Measurements from ENCODE around the gene PRR5. TPM values are rescaled to one million over a fixed set of nuclear protein-coding genes. Genes with fewer than 3 reads are reported as not detected.
A peak's percentile ranks its signal among the peaks of the same experiment; 100 is the strongest.

The PRR5 gene
- total and polyA plus RNA-seq, 4 experiments from 2014 or later: 45.1 to 74.0 (median 46.2) TPM

- H3K27me3 ChIP-seq (ENCODE audit: insufficient read depth, low read length): no peaks in the 10 kb centered on the region
- no peak overlapping the region for H3K27ac ChIP-seq (ENCODE audit: low read depth, low read length)
- H3K36me3 Mint-ChIP-seq: peaks cover 11 to 27% of the 10 kb centered on the region in 2 donors
- peaks cover 4% of the 10 kb centered on the region for H3K36me3 ChIP-seq (ENCODE audit: insufficient read depth, low read length)
- peak overlapping the region in 3 of 7 donors; percentile 31 to 57 (median 56) for H3K27ac Mint-ChIP-seq
- H3K27me3 Mint-ChIP-seq: no peaks in the 10 kb centered on the region
- CTCF ChIA-PET (ENCODE audit: partially characterized antibody): no interaction called here
- no peaks in the 10 kb centered on the region for H3K9me3 ChIP-seq (ENCODE audit: control insufficient read depth in 1 of 2, low read length in 2 of 2)
- no peaks in the 10 kb centered on the region for H3K4me1 Mint-ChIP-seq
- intact Hi-C loops (cut with micrococcal nuclease): no loop called here
- POLR2A ChIA-PET (ENCODE audit: partially characterized antibody): no interaction called here
- no peak for DNase-seq
- no peak overlapping the region for H3K4me3 ChIP-seq (ENCODE audit: low read length in 2 of 2)
- no peak overlapping the region for H3K4me3 Mint-ChIP-seq
- H3K4me1 ChIP-seq (ENCODE audit: insufficient read depth, low read length): no peaks in the 10 kb centered on the region
- no peaks in the 10 kb centered on the region for H3K9me3 Mint-ChIP-seq
Observed at GRCh38 chr22:44728761-44729324, 26.8 kb downstream of the PRR5 start.

GRCh38 chr22:44729391-44730021, 27.5 kb downstream of the PRR5 start:
- no peaks in the 10 kb centered on the region for H3K27me3 ChIP-seq (ENCODE audit: insufficient read depth, low read length)
- peak overlapping the region in 1 of 7 donors; percentile 8 for H3K27ac Mint-ChIP-seq
- H3K9me3 Mint-ChIP-seq: no peaks in the 10 kb centered on the region
- CTCF ChIA-PET (ENCODE audit: partially characterized antibody): interaction anchor here (8.1 kb wide), 1 partner anchor 33 kb away, joined by 91 read pairs; no protein-coding TSS in a partner anchor
- no peaks in the 10 kb centered on the region for H3K9me3 ChIP-seq (ENCODE audit: control insufficient read depth in 1 of 2, low read length in 2 of 2)
- H3K4me3 ChIP-seq (ENCODE audit: low read length in 2 of 2): no peak overlapping the region
- H3K27ac ChIP-seq (ENCODE audit: low read depth, low read length): no peak overlapping the region
- no peak for DNase-seq
- H3K4me1 Mint-ChIP-seq: no peaks in the 10 kb centered on the region
- intact Hi-C loops (cut with micrococcal nuclease): no loop called here
- H3K4me3 Mint-ChIP-seq: no peak overlapping the region
- peaks cover 8 to 25% of the 10 kb centered on the region in 2 donors for H3K36me3 Mint-ChIP-seq
- peaks cover 4% of the 10 kb centered on the region for H3K36me3 ChIP-seq (ENCODE audit: insufficient read depth, low read length)
- no peaks in the 10 kb centered on the region for H3K27me3 Mint-ChIP-seq
- POLR2A ChIA-PET (ENCODE audit: partially characterized antibody): no interaction called here
- no peaks in the 10 kb centered on the region for H3K4me1 ChIP-seq (ENCODE audit: insufficient read depth, low read length)

DNA sequence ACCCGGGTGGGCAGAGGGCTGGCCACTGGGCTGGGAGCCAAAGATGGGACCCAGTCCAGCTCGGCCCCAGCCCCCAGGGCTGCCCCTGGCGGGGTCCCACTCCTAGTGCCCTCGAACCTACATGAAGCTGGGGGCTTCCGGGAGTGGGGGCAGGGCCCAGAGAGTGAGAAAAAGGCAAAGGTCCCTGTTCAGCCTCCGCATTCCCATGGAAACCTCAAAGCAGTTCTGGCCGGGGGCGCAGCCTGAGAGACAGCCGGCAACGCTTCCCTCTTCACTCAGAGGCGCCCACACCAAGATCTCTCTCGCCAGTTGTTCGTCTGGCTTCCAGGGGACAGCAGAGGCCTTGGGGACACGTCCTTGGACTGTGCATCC, 28.0 kb downstream of the PRR5 start:
- Histone ChIP-seq H3K27me3 (ENCODE audit: insufficient read depth, low read length) (no peaks in the 10 kb centered on the region), H3K36me3 (ENCODE audit: insufficient read depth, low read length) (peaks cover 4% of the 10 kb centered on the region), H3K27ac (ENCODE audit: low read depth, low read length) (no peak overlapping the region), H3K9me3 (ENCODE audit: control insufficient read depth in 1 of 2, low read length in 2 of 2) (no peaks in the 10 kb centered on the region), H3K4me3 (ENCODE audit: low read length in 2 of 2) (no peak overlapping the region), H3K4me1 (ENCODE audit: insufficient read depth, low read length) (no peaks in the 10 kb centered on the region)
- H3K36me3 Mint-ChIP-seq: peaks cover 7 to 21% of the 10 kb centered on the region in 2 donors
- H3K4me3 Mint-ChIP-seq: no peak overlapping the region
- ChIA-PET CTCF (ENCODE audit: partially characterized antibody) (interaction anchor here (8.1 kb wide), 1 partner anchor 33 kb away, joined by 91 read pairs; no protein-coding TSS in a partner anchor), POLR2A (ENCODE audit: partially characterized antibody) (no interaction called here)
- no peaks in the 10 kb centered on the region for H3K9me3 Mint-ChIP-seq
- no peak overlapping the region for H3K27ac Mint-ChIP-seq
- H3K4me1 Mint-ChIP-seq: no peaks in the 10 kb centered on the region
- DNase-seq: no peak
- intact Hi-C loops (cut with micrococcal nuclease): no loop called here
- H3K27me3 Mint-ChIP-seq: no peaks in the 10 kb centered on the region

GRCh38 chr22:44730490-44731356, 28.7 kb downstream of the PRR5 start:
- POLR2A ChIA-PET (ENCODE audit: partially characterized antibody): no interaction called here
- H3K4me3 Mint-ChIP-seq: no peak overlapping the region

DNA sequence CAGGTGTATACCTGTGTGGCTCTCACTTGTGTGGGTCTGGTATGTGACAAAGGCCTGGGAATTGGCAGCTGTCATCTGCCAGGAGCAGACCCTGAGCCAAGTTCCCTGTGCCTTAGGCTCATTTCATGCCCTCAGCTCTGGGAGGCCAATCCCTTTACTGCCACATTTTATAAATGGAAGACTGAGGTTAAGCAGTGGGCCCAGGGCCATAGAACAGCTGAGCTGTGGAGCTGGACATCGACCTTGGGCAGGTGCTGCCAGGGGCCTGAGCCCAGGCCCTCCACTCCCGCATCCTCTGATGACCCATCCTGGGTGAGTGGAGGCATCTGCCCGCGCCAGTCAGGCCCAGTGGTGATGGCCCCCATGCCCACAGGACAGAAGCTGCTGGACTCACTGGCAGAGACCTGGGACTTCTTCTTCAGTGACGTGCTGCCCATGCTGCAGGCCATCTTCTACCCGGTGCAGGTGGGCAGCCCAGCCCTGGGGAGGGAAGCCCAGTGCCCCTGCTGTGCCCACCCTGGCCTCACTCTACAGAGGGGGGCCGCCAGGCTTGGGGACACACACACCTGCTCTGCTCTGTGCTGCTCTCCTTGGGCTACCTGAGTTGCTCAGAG, 29.5 kb downstream of the PRR5 start:
- Histone ChIP-seq H3K27me3 (ENCODE audit: insufficient read depth, low read length) (no peaks in the 10 kb centered on the region), H3K4me1 (ENCODE audit: insufficient read depth, low read length) (no peaks in the 10 kb centered on the region), H3K27ac (ENCODE audit: low read depth, low read length) (no peak overlapping the region), H3K36me3 (ENCODE audit: insufficient read depth, low read length) (no peaks in the 10 kb centered on the region), H3K9me3 (ENCODE audit: control insufficient read depth in 1 of 2, low read length in 2 of 2) (no peaks in the 10 kb centered on the region), H3K4me3 (ENCODE audit: low read length in 2 of 2) (no peak overlapping the region)
- intact Hi-C loops (cut with micrococcal nuclease): no loop called here
- Mint-ChIP-seq H3K36me3 (peaks cover 7 to 17% of the 10 kb centered on the region in 2 donors), H3K27ac (peak overlapping the region in 1 of 7 donors; percentile 63), H3K9me3 (no peaks in the 10 kb centered on the region), H3K4me3 (no peak overlapping the region), H3K27me3 (no peaks in the 10 kb centered on the region), H3K4me1 (peaks cover 0 to 5% (median 2%) of the 10 kb centered on the region in 4 donors)
- ChIA-PET CTCF (ENCODE audit: partially characterized antibody) (interaction anchor here (1.1 to 8.1 kb wide), 2 partner anchors 35 to 47 kb away, joined by 3 to 91 read pairs; no protein-coding TSS in a partner anchor), POLR2A (ENCODE audit: partially characterized antibody) (no interaction called here)
- DNase-seq: no peak

More at GRCh38 chr22:44730490-44731356, 28.7 kb downstream of the PRR5 start:
- no peak overlapping the region for H3K4me3 ChIP-seq (ENCODE audit: low read length in 2 of 2)
- CTCF ChIA-PET (ENCODE audit: partially characterized antibody): interaction anchor here (1.1 to 8.1 kb wide), 2 partner anchors 34 to 46 kb away, joined by 3 to 91 read pairs; no protein-coding TSS in a partner anchor
- H3K27me3 ChIP-seq (ENCODE audit: insufficient read depth, low read length): no peaks in the 10 kb centered on the region
- no peaks in the 10 kb centered on the region for H3K27me3 Mint-ChIP-seq
- H3K9me3 Mint-ChIP-seq: no peaks in the 10 kb centered on the region
- no peaks in the 10 kb centered on the region for H3K4me1 ChIP-seq (ENCODE audit: insufficient read depth, low read length)
- intact Hi-C loops (cut with micrococcal nuclease): no loop called here
- peak overlapping the region in 5 of 7 donors; percentile 27 to 79 (median 75) for H3K27ac Mint-ChIP-seq
- peaks cover 7 to 16% of the 10 kb centered on the region in 2 donors for H3K36me3 Mint-ChIP-seq
- H3K36me3 ChIP-seq (ENCODE audit: insufficient read depth, low read length): peaks cover 4% of the 10 kb centered on the region
- no peaks in the 10 kb centered on the region for H3K9me3 ChIP-seq (ENCODE audit: control insufficient read depth in 1 of 2, low read length in 2 of 2)
- H3K4me1 Mint-ChIP-seq: peaks cover 0 to under 1% (median under 1%) of the 10 kb centered on the region in 4 donors
- DNase-seq: no peak
- H3K27ac ChIP-seq (ENCODE audit: low read depth, low read length): no peak overlapping the region

DNA sequence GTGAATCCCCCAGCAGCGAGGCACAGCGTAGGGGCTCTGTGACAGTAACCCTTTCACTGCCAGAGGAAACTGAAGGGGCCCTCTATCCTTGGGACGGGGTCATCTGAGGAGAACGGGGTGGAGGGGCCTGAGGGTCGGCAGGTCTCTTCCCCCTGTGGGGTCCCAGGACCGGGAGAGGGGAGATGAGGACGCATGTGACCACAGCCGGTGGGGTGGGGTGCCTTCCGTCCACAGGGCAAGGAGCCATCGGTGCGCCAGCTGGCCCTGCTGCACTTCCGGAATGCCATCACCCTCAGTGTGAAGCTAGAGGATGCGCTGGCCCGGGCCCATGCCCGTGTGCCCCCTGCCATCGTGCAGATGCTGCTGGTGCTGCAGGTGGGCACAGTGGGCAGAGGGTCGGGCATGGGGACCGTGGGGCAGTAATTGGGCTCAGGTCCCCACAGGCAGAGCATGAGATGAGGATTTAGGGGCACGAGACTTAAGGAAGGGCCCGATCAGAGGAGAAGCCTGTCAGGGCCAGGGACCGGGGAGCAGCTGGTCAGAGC, 30.1 kb downstream of the PRR5 start:
- no peaks in the 10 kb centered on the region for H3K36me3 ChIP-seq (ENCODE audit: insufficient read depth, low read length)
- DNase-seq: no peak
- H3K9me3 ChIP-seq (ENCODE audit: control insufficient read depth in 1 of 2, low read length in 2 of 2): no peaks in the 10 kb centered on the region
- peaks cover 0 to 5% (median 2%) of the 10 kb centered on the region in 4 donors for H3K4me1 Mint-ChIP-seq
- no peak overlapping the region for H3K4me3 Mint-ChIP-seq
- H3K27me3 ChIP-seq (ENCODE audit: insufficient read depth, low read length): no peaks in the 10 kb centered on the region
- peak overlapping the region in 2 of 7 donors; percentile 63 to 66 for H3K27ac Mint-ChIP-seq
- no peaks in the 10 kb centered on the region for H3K9me3 Mint-ChIP-seq
- H3K4me3 ChIP-seq (ENCODE audit: low read length in 2 of 2): no peak overlapping the region
- H3K36me3 Mint-ChIP-seq: peaks cover 7 to 16% of the 10 kb centered on the region in 2 donors
- CTCF ChIA-PET (ENCODE audit: partially characterized antibody): interaction anchor here (0.7 to 8.1 kb wide), 2 partner anchors 19 to 36 kb away, joined by 3 to 91 read pairs; no protein-coding TSS in a partner anchor
- no peaks in the 10 kb centered on the region for H3K4me1 ChIP-seq (ENCODE audit: insufficient read depth, low read length)
- H3K27me3 Mint-ChIP-seq: no peaks in the 10 kb centered on the region
- POLR2A ChIA-PET (ENCODE audit: partially characterized antibody): no interaction called here
- no peak overlapping the region for H3K27ac ChIP-seq (ENCODE audit: low read depth, low read length)
- intact Hi-C loops (cut with micrococcal nuclease): no loop called here

Measured in CD4-positive, alpha-beta memory T cell (primary cell).